HG02763 (cell line): ENCODE results near the gene SLC26A2.
"Not testable (repeated sequence)": the region's sequence is repeated elsewhere in the genome, so short reads cannot be mapped to it uniquely, and the experiment has no call there.

Source experiments
- ATAC-seq: cut with Tn5 transposase; IDR thresholded peaks from one replicate; pipeline ENCODE4 v1.9.1; 2021; ENCODE audit warnings: mild to moderate bottlenecking, moderate library complexity; ENCODE audit not compliant: unreplicated experiment

SLC26A2 gene

DNA sequence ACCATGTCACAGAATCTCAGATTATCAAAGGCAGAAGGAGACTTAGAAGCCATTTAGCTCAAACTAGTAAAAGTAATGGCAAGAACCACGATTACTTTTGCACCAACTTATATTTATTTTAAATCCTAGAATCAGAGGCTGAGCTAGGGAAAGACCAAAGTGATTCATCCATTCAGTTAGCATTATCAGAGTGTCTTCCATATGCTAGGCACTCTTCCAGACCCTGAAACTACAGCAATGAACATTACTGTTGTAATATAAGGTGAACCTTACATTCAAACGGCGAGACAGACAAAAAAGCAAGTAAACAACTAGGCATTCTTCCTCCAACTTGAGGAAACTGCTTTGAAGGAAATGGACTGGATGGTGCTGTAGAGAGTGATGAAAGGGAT, 23.9 kb upstream of the SLC26A2 start:
- no peak for ATAC-seq

DNA sequence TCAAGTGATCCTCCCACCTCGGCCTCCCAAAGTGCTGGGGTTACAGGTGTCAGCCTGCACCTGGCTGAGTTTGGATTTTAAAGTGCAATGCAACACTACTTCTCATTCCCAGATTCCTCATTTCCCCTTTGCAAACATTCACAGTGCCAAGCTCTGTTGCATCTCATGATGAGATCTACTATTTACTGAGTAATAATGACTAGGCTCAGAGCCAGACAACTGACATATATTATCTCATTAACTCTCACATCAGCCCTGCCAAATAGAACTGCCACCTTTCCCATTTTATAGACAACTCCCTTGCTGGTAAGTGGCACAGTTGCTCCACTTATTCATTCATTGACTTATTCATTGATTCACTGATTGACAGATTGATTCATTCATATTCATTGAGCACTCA, 22.9 kb upstream of the SLC26A2 start:
- ATAC-seq, result no peak

DNA sequence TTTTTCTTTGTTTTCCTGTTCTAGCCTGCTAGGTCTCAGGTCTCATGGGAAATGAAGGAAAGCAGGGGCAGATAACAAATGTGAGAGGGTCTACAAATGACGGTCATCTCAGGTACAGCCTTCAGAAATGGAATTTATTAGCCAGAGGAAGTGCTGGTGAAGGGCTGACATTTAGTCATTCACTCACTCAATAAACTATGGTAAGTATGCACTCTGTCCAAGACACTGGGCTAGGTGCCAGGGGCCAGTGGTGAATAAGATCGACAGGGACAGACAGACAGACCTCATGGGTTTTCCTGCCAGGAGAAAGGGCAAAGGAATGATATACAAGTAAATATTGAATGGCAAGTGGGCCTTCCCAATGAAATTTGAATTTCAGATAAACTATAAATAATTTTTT, 22.3 kb upstream of the SLC26A2 start:
- no peak for ATAC-seq

DNA sequence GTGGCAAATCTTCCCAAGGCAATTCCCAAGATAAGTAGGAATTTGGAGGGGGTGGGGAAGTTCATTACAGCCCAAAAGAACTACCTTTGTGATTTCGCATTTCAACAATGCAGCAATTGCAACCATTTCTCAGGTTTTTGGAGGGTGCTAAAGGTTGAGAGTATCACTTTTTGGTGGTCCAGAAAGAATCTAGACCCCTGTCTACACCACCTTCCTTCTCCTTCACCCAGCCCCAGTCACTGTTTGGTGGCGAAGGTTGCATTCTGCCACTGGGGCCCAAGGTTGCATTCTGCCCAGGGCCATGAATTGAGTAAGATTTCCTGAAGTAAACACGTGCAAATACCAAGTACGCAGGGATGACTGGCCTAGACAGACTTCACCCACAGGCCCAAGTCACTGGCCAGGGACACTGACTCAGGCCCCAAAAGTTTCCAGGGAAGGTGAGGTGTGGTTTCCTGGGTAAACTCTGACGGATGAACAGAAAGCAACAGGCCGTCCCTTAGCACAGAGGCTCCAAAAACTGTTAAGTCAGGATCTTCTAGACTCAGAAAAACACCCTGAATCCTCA, 21.7 kb upstream of the SLC26A2 start:
- ATAC-seq, result no peak

DNA sequence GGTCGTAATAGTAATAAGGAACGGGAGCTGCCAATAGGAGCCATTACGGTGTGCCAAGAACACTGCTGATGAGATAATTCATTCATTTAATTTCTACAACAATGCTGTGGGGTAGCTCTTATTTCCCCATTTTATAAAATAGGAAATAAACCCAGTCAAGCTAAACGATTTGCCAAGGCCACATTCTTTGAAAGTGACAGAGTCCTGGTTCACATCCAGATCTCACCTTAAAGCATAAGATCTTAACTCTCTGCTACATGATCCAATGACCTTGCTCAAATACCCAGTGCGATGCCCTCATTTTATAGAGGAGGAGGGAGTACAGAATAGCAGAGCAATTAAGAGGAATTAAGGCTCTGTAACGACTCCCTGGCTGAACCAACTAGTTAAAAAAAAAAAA, 21.0 kb upstream of the SLC26A2 start:
- no peak for ATAC-seq

DNA sequence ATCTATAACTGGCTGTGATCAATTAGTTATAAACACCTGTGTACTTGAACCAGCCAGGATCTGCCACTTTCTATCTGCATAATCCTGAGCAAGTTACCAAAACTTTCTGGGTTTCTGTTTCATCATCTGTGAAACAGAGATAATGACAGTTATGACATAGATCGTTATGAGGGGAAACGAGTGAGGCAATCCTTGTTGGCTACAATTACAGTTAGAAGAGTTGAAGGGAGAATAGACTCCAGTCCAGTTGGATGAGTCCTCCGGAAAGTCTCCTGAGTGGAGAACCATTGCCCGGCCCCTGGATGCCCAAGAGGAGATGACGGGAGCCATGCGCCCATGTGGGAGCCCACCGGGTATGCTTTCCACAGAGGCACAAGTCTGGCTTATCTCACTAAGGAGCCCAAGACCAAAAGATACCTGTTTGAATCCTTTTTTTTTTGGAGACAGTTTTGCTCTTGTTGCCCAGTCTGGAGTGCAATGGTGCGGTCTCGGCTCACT, 20.4 kb upstream of the SLC26A2 start:
- no peak for ATAC-seq

DNA sequence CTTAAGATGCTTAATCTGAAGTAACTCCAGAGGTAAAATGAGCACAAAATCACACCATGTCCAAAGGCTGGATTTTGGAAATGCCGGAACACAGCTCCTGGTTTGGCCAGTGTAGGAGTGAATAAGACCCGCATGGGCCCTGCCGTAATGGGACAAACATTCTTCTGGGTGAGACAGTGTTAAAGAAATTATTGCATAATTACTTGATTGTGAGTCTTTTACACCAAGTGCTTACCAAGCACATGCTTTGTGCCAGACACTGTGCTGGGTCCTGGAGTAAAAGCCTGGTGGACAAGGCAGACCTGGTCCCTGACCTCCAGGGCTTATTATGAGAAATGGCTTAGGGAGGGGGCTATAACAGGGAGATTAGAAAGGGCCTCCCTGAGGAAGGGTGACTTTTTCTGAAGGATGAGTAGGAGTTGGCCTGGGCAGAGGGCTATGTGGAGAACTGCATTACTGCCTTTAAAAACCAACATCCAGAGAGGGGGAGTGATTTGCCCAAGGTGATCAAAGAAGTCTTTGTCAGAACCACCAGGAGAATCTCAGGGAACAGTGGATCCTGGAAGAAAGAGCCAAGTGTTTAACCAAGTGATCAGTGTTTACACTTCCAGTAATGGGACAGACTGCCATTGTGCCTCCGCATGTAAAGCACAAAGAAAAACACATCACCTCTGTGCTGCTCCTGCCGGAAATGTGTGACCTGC, 19.5 kb upstream of the SLC26A2 start:
- ATAC-seq, result no peak

DNA sequence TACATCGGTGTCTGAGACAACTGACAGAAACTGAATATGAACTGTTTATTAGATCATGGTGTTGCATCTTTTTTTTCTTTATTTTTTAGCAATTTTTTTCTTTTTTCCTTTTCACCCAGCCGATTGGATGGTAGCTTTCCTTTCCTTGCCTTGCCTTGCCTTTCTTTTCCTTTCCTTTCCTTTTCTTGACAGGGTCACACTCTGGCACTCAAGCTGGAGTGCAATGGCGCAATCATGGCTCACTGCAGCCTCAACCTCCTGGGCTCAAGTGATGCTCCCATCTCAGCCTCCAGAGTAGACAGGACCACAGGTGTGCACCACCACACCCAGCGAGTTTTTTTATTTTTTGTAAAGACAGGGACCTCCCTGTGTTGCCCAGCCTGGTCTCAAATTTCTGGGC, 18.8 kb upstream of the SLC26A2 start:
- ATAC-seq, result no peak

DNA sequence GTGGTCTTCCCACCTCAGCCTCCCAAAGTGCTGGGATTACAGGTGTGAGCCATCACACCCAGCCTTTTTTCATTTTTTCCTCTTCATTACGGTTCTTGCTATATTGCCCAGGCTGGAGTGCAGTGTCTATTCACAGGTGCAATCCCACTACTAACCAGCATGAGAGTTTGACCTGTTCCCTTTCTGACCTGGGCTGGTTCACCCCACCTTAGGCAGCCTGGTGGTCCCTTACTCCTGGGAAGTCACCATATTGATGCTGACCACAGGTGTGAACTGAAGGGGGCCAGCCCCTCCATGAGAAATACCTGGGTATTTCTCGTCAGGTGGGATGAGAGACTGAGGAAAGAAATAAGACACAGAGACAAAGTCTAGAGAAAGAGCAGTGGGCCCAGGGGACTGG, 18.4 kb upstream of the SLC26A2 start:
- ATAC-seq, result no peak

DNA sequence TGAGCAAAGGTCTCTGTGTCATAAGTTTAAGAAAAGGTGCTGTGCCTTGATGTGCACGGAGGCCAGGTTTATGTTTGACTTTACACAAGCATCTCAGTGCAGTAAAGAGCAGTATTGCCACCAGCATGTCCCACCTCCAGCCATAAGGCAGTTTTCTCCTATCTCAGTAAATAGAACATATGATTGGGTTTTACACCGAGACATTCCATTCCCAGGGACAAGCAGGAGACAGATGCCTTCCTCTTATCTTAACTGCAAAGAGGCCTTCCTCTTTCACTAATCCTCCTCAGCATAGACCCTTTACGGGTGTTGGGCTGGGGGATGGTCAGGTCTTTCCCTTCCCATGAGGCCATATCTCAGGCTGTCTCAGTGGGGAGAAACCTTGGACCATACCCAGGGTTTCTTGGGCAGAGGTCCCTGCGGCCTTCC, 17.8 kb upstream of the SLC26A2 start:
- not testable (repeated sequence) for ATAC-seq

DNA sequence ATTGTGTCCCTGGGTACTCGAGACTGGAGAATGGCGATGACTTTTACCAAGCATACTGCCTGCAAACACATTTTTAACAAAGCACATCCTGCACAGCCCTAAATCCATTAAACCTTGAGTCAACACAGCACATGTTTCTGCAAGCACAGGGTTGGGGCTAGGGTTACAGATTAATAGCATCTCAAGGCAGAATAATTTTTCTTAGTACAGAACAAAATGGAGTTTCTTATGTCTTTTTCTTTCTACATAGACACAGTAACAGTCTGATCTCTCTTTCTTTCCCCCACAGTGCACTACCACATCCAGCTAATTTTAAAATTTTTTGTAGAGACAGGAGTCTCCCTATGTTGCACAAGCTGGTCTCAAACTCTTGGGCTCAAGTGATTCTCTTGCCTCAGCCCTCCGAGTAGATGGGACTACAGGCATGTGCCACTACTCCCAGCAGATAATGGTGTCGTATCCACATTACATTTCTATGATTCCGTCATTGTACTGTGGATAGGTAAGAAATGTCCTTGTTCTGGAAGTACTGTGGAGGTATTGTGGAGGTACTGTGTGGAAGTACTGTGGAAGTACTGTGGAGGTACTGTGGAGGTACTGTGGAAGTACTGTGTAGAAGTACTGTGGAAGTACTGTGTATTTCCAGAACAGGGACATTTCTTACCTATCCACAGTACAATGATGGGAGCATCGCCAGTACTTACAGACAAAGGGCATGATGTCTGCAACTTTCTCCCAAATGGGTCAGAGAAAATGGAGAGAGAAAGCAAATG, 17.2 kb upstream of the SLC26A2 start:
- not testable (repeated sequence) for ATAC-seq

DNA sequence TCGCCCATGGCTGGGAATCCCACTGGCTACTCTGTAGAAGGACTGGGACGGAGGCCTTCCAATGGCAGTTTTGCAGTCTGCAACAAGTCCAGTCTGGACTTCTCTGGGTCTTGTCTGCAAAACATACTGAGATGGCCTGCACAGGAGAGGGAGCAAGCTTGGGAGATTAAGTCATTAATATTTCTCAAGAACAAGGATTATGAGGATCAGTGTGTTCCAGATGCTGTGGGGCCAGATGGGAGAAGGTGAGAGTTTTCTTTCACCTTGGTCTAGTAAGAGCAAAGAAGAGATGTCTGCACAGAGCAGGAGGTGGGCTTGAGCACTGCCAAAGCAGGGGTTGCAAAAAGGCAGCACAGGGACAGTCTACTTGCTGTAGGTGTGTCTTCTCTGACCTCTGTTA, 15.9 kb upstream of the SLC26A2 start, which contains the start of gene PDE6A:
Gene PDE6A, minus strand, starts transcription at position 128 of the 400 bp plus-strand sequence. Its CDS starts 120 bp downstream, at position 8.
- ATAC-seq, result no peak

DNA sequence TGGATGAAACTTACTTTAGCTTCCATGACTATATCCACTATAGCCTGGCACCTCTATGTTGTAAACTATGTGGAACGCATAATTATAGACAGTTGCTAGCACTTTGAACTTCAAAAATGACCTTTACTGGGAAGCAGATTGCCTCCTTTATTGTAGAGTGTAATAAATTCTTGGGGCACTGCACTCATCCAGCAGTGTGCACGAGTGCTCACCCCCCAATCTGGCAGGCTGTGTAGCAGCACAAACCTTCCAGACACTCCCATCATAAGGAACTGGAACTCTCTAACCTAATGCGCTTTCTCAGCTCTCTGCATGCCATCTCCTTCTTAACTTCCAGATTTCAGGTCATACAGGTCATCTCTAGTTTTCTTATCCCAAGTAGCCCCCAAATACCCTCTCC, 14.4 kb upstream of the SLC26A2 start:
- no peak for ATAC-seq

DNA sequence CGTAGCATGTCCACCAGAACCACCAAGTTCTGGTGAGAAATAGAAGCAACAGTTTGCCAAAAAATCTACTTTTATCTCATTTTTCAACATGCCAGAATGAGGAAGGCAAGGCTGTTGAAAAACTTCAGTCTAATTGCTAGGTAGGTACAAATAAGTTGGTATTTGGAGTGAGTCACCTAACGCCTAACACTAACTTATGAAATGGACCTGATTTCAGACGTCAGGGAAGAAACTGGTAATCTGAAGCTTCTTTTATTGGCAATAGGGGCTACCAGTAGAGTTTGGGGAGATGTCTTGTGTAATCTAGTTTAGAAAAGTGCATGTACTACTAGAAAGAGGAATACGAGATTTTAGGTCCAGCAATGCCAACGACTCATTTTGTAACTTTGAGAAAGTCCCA, 11.6 kb upstream of the SLC26A2 start:
- ATAC-seq, result no peak

DNA sequence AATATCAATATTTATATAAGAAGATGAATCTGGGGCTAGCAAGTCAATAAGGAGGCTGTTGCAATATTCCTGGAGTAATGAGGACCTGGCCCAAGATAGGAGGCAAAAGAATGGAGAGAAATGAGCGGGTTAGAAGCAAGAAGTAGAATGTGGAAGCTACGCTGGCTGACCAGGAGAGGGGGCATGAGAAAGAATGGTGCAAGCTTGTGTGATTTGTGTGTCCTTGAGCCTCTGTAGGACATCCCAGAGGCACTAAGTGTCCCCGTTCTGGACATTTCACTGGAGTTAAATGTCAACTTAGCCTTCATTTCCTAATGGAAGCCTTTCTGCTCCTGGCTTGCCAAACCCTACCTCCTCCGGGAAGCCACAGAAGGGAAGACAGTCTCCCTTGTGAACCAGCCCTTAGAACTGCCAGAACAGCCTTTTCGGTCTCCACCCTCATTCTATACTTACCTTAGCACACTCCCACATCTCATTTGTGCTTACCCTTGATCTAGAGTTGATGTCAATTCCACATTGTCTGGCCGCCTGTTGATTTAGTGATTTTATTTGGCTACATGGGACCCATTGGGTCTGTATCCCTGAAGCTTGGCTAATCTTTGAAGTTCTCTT, 9.3 kb upstream of the SLC26A2 start:
- ATAC-seq, result no peak

DNA sequence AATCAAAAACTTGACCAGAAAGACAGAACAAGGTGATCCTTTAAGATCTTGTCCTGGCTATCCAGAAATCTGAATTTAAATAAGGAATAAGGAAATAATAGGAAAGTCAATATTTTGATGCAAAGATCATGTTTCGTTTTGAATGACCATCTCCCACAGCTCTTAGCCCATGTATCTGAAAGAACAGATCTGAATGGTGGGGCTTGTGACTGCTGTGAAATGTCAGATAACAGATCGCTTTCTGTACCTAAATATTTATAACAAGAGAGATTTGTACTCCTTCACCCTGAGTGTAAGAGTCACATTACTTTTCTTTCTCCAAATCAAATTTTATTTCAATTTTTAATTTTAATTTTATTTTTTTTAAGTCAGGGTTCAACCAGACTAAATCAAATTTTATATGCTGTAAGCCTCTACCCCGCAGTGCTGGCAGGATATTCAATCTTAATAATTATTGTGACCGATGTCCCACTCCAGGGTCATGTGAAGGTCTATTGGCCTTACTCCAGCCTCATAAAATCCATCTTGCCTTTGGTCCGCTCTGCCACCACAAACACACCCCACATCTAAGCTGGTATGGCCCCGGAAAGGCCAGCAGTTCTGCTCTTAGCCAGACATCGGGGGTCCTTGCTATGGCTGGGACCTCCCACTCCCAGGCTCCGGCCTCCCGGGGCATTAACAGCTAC, 7.0 kb upstream of the SLC26A2 start:
- ATAC-seq, result no peak

DNA sequence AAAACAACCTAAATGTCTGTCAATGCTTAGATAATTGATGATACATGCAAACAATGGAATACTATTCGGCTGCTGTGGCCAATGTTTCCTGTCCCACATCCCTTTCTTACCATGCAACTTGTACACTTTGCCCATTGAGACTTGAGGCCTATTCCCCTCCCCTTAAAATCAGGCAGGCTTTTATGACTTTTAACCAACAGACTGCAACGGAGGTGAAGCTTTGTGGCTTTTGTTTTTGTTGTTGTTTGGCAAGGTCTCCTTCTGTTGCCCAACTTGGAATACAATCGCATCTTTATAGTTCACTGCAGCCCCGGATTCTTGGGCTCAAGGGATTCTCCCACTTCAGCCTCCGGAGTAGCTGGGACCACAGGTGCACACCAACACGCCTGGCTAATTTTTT, 5.8 kb upstream of the SLC26A2 start:
- no peak for ATAC-seq

DNA sequence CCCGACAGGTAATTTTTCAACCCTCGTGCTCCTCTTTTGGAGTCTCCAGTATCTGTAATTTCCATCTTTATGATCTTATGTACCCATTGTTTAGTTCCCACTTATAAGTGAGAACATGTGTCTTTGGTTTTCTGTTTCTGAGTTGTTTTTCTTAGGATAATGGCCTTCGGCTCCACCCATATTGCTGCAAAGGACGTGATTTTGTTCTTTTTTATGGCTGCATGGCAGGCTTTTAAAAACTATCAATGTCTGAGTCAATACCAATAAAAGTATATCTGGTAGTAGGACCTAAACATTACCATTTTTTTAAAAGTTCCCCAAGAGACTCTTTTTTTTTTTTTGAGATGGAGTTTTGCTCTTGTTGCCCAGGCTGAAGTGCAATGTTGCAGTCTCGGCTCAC, 3.9 kb upstream of the SLC26A2 start:
- no peak for ATAC-seq

DNA sequence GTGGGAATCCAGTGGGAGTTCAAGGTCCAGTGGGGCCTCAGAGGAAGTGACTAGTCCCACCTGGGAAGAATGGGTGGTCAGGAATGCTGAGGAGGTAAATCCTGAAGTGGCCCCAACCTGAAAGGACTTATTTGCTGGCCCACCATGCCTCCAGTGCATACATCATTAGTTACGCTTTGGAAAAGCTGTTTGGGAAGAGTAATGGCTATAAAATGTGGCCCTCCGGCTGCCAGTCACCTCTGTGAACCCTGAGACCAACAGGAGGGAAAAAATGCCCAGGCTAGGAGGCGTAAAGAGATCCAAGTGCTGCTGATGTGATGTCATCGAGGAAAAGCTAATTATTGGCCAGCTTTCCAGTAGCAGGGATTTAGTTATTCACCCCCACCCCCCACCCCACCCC, 2.7 kb upstream of the SLC26A2 start:
- ATAC-seq, result no peak

DNA sequence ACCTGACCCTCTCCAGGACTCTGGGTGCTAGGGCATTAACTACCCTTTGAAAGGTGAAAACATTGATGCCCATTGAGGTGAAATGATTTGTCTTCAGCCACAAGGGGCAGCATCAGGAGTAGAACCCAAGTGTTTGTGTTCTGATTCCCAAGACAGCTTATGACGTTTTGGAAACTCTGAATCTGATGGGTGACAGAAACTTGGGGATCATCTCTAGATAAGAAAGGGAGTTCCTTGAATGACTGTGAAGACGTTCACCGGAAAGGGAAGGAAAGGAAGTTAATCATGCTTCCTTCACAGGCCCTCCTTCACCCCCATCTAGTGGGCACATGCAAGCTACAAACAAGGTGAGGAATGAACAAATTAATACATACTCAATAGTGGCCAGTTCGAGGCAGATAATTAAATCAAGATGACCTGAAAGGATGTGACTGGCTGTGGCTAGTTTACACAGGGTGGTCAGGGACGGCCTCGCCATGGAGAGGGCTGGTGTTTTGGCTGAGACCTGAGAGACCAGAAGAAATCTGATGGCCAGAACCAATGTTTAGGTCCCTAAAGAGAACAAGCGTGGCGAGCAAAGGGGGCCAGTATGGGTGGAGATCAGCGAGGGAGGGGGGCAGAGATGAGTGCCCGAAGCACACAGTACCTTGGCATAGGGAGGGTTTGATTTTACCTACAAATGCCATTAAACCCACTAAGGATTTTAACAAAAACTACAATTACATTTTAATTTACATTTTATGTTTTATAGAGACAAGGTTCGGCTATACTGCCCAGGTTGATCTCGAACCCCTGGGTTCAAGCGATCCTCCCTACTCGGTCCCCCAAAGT, 937 bp upstream of the SLC26A2 start:
- ATAC-seq, result no peak
